HG02763 (cell line): Measurements from ENCODE around the gene MACROD2.

ENCODE experiments used
- ATAC-seq: cut with Tn5 transposase; IDR thresholded peaks from one replicate; pipeline ENCODE4 v1.9.1; 2021; ENCODE audit warnings: mild to moderate bottlenecking, moderate library complexity; ENCODE audit not compliant: unreplicated experiment

Gene MACROD2

GRCh38 chr20:15843777-15844176 lies 1848.5 kb downstream of the MACROD2 start:
- ATAC-seq, result no peak

GRCh38 chr20:15847196-15847784 lies 1852.0 kb downstream of the MACROD2 start:
- ATAC-seq, result no peak

- no peak for ATAC-seq
These were observed 1852.8 kb downstream of the MACROD2 start for GRCh38 chr20:15848126-15848525.

GRCh38 chr20:15848995-15849610 lies 1853.8 kb downstream of the MACROD2 start:
- no peak for ATAC-seq

DNA sequence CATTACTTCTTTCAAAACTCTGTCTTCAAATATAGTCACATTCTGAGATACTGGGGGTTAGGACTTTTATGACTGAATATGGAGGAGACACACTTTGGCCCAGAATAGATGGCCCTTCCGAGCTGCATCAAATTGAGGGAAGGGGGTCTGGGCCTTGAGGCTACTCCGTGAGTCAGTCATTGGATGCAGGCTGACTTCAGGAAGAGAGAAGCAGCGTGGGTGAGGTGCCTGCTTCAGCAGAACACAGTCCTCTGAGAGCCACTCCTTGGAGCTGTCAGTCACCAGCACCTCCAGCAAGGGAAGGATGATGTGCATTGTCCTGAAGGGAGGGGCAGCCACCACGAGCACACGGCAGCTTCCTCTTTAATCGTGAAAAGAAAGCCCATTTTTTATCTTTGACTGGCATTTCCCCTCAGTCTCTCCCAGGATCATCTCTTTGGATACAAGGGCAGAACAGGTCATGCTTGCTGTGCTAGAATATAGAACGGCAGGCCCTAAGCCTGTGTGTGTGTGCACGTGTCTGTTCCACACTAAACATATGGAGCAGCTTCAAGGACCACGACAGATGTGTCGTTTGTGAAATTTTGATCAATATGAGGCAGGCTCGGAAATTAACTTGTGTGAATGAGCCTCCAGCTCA lies 1856.4 kb downstream of the MACROD2 start:
- ATAC-seq, result no peak

DNA sequence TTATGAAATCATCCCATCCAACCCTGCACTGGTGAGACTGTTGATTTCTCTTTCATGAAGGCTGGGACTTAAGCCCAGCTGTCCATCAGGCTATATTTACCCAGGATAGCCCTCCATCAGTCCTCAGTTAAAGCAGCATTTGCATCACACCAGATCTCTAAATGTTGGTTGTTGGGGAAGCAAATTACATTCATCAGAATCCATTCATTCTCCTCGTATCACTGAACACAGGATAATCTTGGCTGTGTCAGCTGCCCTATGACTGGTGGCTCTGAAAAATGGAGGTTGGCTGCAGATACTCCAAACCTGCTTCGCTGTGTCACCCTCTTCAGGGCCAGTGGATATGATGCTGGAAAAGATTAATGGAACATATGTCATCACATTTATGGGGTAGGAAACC lies 1859.6 kb downstream of the MACROD2 start:
- ATAC-seq, result no peak

GRCh38 chr20:15857173-15857784 lies 1862.0 kb downstream of the MACROD2 start:
- ATAC-seq, result peak; percentile 69

GRCh38 chr20:15859061-15859460 lies 1863.7 kb downstream of the MACROD2 start:
- no peak for ATAC-seq

DNA sequence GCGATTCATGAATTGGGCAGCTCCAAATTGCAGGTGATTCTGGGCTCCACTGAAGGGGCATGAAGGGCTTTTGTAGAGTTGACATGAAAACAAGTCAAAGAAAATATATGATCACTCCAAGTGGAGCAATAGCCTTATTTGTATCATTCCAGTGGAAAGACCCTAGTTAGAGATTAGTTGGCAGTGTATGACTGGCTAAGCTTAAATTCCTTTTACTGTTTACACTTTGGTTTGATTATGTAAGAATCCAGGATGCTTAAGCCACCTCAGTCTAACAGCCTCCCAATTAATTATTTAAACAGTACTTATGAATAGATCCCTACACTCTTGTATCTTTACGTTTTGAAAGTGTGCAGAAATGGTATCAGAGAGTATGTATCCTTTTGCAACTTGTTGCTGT lies 1865.5 kb downstream of the MACROD2 start:
- ATAC-seq, result no peak

- ATAC-seq, result no peak
These were observed 1866.9 kb downstream of the MACROD2 start for GRCh38 chr20:15862178-15862577.

DNA sequence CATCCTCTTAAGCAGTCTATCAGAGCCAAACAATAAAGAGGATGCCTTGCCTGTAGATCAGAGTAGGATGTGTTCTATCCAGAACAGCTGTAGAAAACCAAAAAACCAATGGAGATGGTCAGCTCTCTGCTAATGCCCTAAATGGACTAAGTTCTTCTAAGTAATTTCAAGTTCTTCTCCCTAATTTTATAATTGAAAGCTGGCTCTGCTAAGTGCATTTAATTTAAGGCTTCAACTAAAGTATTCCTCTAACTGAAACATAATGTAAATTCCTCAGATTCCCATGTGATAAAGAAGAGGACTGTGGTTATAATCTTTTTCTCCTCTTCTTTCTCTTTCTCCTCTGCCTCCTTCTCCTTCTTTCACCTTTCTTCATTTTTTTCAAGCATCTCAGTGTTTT lies 1868.4 kb downstream of the MACROD2 start:
- ATAC-seq, result no peak

- no peak for ATAC-seq
These were observed 1870.2 kb downstream of the MACROD2 start for GRCh38 chr20:15865553-15865952.

DNA sequence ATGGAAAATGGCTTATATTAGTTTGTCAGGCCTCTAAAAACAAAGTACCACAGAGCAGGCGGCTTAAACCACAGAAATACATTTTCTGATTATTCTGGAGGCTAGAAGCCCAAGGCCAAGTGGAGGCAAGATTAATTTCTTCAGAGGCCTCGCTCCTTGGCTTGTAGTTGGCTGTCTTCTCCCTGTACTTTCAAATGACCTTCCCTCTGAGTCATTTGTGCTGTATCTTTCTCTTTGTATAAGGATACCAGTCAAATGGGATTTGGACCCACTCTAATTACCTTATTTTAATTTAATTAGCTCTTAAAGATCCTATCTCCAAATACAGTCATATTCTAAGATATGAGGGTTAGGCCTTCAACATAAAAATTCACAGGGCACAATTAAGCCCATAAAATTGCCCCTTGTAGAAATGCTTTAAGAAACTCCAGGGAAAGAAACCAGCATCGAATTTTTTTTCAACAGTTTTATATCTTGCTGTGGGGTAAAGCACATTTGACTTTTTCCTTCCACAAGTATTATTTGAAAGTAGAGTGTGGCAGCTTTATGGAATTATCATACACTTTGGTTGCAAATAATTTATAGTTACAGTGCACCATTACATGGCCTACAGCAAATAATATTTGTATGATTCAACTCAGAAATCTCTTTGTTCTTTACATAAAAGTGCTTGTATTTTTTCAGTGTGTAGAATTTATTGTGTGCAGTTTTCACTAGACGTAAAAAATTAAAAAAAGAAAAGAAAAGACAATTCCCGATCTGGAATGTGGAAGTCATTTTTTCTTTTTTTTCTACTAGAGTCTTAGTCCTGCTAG lies 1871.8 kb downstream of the MACROD2 start:
- ATAC-seq, result no peak

GRCh38 chr20:15867899-15868298 lies 1872.6 kb downstream of the MACROD2 start:
- no peak for ATAC-seq

DNA sequence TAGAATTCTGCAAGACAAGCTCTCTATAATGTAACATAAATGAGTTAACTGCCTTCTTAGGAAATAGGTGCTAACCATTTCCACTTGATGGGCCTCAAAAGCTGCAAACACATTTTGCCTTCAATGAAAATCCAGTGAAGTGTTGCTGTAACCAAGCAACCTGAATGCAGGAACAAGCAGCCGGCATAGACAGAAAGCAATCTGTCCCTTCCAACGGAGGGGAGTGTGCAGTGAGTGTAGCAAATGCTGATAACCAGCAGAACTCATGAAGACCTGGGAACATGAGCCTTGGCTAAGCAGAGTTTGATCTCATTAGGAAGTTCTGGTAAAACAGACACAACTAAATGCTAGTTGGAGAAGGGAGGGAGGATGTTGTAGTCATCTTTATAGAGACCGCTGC lies 1880.1 kb downstream of the MACROD2 start:
- ATAC-seq, result no peak

DNA sequence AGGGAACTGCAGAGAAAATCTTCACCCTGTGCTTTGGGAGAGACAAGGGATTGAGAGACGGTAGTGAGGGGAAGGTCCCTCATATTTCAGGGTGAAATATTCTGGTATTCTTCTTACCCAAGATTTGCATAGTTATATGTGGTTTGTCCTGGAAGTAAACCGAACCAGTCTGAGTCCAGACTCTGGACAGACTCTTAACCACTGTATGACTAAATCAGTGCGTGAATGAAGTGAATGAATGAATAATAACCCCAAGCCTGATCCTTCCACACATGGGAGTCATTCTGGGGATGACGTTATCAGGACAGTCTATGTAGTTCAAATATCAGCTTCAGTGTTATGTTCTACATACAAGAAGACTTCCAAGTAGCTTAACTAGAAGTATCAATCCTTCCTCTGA lies 1887.2 kb downstream of the MACROD2 start:
- no peak for ATAC-seq

GRCh38 chr20:15886250-15886649 lies 1890.9 kb downstream of the MACROD2 start:
- no peak for ATAC-seq

DNA sequence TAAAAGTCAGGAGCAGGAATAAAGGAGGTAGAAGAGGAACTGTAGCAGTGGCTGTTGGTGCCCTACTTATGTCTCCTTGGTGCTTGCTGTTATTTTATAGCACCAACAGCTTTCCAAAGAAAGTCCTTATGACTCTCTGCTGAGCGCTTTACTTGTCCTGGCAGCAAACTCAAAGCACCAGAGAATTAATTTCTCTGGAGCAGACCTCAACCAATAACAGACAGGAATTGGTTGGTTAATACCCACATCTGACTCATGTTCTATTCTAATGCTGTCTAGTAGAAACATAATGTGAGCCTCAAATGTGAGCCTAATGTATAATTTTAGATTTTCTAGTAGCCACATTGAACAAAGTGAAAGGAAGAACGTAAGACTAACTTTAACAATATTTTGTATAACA lies 1892.1 kb downstream of the MACROD2 start:
- no peak for ATAC-seq

DNA sequence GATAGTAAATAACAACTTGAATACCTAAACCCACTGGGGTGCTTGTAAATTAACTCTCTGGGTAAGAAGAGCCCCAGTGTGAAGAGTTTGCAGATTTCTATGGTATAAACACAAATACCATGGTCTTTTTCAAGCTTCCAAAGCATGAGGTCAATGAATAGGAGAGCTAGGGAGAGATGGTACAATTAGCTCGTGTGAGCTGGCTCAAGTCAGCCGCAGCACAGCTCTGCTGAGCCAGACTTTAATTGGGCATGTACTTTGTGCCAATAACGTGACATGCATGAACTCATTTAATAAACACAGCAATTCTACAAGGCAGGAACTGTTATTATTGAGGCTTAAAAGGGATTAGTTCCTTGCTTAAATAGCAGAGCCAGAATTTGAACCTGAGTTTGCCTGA lies 1893.7 kb downstream of the MACROD2 start:
- ATAC-seq, result no peak

DNA sequence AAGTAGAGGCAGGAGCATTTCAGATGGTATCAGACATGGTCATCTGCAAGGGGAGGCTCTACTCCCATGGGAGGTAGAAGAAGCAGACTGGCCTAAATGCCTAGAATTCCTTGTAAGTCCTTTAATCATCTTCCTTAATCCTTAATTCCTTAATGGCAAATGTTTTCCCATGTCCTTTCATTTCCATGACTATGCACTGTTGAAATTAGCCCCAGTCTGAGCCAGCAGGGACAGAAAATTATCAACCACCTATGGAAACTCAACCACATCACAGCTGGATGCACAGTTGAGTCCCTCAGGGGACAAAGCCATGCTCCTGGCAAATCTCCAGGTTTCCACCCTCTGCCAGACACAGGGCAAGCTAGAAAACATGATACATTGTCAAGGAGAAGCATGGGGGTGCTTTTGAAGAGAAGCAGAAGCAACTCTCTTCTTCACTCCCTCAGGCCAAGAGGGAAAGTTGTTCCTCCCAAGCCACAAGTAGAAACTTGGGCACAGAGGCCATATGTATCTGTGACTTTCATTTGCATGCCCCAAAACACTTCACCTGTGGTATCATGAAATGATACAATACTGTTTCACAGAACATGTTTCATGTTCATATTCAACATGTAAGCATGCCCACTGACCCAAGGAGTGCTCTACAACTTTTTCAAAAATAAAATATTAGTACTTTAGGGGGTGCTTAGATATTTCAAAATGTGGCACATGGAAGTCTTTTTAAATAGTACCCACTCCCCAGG lies 1894.4 kb downstream of the MACROD2 start:
- ATAC-seq, result no peak
